Effector memory CD4-positive, alpha-beta T cell (primary cell): Measurements from ENCODE around the gene FGR.
"Not testable (repeated sequence)": the region's sequence is repeated elsewhere in the genome, so short reads cannot be mapped to it uniquely, and the experiment has no call there.

Source experiments
- DNase-seq, 3 donors: peaks; one replicate each; pipeline ENCODE4 v3.0.0-alpha.2; 2020
- H3K27ac ChIP-seq: 2 replicates; pipeline ENCODE4 v1.7.0; 2013; ENCODE audit warnings: mild to moderate bottlenecking, low read length, moderate library complexity; ENCODE audit not compliant: insufficient read depth, poor library complexity, severe bottlenecking
- H3K27me3 ChIP-seq: replicated peaks from 2 replicates; pipeline ENCODE4 v1.7.0; 2013; ENCODE audit warnings: mild to moderate bottlenecking, low read length; ENCODE audit not compliant: insufficient read depth, control insufficient read depth, poor library complexity, severe bottlenecking
- H3K36me3 ChIP-seq: 2 replicates; pipeline ENCODE4 v1.7.0; 2013; ENCODE audit warnings: mild to moderate bottlenecking, low read length, moderate library complexity; ENCODE audit not compliant: control insufficient read depth, insufficient read depth
- H3K4me1 ChIP-seq: 2 replicates; pipeline ENCODE4 v1.7.0; 2013; ENCODE audit warnings: low read length, mild to moderate bottlenecking; ENCODE audit not compliant: control insufficient read depth, insufficient read depth, poor library complexity, severe bottlenecking
- H3K4me3 ChIP-seq: 2 replicates; pipeline ENCODE4 v1.7.0; 2013; ENCODE audit warnings: low read length, low read depth, mild to moderate bottlenecking; ENCODE audit not compliant: insufficient read depth, poor library complexity, severe bottlenecking
- H3K9me3 ChIP-seq: 2 replicates; pipeline ENCODE4 v1.7.0; 2013; ENCODE audit warnings: mild to moderate bottlenecking, low read length, moderate library complexity; ENCODE audit not compliant: control insufficient read depth

FGR gene

DNA sequence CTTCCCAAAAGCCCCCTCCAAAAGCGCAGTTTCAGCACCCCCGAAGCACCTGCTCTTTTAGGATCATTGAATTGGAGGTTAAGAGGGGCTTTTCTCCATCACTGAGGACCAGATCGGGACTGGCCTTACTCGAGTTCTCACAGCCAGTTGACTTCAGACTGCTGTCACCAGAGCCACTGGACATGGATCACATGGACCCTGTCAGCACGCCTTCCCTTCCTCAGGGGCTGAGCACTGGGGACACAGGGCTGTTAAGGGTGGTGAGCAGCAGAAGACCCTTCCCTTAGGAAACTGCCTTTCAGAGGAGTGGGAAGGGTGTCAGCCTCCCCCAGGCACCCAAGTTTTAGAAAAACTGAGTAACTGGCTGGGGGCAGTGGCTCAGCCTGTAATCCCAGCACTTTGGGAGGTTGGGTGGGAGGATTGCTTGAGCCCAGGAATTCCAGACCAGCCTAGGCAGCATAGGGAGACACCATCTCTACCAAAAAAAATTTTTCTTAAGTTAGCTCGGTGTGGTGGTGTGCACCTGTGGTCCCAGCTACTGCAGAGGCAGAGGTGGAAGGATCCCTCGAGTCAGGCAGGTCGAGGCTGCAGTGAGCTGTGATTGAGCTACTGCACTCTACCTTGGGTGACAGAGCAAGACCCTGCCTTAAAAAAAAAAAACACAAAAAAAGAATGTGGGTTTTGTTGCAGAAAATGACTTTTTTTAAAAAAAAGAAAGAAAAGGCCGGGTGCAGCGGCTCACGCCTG is 584 bp upstream of the FGR start:
- H3K36me3 ChIP-seq = no peaks in the 10 kb centered on the region
- H3K4me3 ChIP-seq = no peak overlapping the region
- H3K4me1 ChIP-seq = peaks cover 45% of the 10 kb centered on the region
- no peaks in the 10 kb centered on the region for H3K27me3 ChIP-seq
- no peak overlapping the region for H3K27ac ChIP-seq
- no peaks in the 10 kb centered on the region for H3K9me3 ChIP-seq
- no peak for DNase-seq

DNA sequence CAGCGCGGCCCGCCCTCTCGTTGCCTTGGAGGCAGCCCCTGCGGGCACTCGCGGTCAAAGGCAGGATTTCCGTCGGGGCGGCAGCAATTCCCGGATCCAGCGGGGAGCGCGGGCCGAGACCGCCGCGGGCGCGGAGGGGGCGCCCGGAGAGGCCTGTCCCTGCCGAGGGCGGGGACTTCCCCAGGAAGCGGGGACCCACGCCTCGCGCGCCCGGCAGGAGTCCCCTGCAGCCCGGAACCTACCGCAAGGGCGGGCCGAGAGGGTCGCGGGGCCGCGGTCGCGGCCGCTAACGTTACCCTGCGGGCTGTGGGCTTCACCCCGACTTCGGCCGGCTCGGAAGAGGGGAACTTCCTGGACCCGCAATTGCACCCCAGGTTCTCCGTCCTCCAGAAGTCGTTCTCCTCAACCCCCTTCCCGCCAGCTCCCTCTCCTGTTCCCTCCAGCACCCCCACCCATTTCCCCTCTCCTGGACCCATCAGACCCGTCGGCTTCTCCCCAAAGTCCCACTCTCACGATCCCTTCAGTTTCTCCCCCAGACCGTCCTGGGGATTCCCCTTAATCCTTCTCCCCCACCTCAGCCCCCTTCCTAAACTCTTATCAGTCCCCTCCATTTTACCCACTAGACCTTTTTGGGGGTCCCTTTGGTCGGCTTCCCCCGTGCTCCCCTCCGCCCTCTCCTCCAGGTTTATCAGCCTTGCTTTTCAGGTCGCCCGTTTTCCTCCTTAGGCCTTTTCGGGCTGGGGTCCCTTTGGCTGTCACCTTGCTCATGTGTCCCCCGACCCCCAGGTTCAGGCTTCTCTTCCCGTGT is 604 bp downstream of the FGR start:
- Histone ChIP-seq H3K36me3 (no peaks in the 10 kb centered on the region), H3K27ac (peak overlapping the region; percentile 53), H3K4me1 (peaks cover 48% of the 10 kb centered on the region), H3K27me3 (no peaks in the 10 kb centered on the region), H3K4me3 (peak overlapping the region; percentile 51), H3K9me3 (no peaks in the 10 kb centered on the region)
- DNase-seq = peak; percentile 34 to 46 (median 46)

DNA sequence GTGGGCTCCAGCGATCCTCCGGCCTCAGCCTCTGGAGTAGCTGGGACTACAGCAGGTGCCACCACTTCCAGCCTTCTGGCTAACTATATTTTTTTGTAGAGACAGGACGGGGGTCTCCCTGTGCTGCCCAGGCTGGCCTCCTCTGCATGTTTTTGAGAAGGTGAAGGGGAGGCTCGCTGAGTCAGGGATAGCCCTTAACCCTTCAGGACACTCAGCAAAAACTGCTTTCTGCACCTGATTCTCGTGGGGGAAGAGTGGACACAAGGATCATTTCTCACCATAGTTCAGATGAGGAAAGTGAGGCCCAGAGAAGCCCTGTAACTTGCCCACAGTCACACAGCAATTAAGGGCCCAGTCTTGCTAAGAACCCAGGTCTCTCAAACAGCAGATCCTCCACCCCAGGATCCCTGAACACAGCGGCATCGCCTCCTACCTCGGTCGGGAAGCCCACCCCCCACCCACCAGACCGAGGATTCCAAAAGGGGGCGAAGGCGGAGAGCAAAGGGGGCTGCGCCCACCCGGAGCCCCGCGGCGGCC is 1.3 kb downstream of the FGR start:
- peak overlapping the region; percentile 53 for H3K27ac ChIP-seq
- DNase-seq = no peak
- H3K4me1 ChIP-seq = peaks cover 52% of the 10 kb centered on the region
- H3K4me3 ChIP-seq = peak overlapping the region; percentile 51
- no peaks in the 10 kb centered on the region for H3K27me3 ChIP-seq
- H3K9me3 ChIP-seq = no peaks in the 10 kb centered on the region
- no peaks in the 10 kb centered on the region for H3K36me3 ChIP-seq

- Histone ChIP-seq H3K27me3 (no peaks in the 10 kb centered on the region), H3K27ac (peak overlapping the region; percentile 53), H3K9me3 (no peaks in the 10 kb centered on the region), H3K4me3 (peak overlapping the region; percentile 13), H3K36me3 (no peaks in the 10 kb centered on the region), H3K4me1 (peaks cover 52% of the 10 kb centered on the region)
- no peak for DNase-seq
Measured at GRCh38 chr1:27633298-27633610, 1.7 kb downstream of the FGR start.

DNA sequence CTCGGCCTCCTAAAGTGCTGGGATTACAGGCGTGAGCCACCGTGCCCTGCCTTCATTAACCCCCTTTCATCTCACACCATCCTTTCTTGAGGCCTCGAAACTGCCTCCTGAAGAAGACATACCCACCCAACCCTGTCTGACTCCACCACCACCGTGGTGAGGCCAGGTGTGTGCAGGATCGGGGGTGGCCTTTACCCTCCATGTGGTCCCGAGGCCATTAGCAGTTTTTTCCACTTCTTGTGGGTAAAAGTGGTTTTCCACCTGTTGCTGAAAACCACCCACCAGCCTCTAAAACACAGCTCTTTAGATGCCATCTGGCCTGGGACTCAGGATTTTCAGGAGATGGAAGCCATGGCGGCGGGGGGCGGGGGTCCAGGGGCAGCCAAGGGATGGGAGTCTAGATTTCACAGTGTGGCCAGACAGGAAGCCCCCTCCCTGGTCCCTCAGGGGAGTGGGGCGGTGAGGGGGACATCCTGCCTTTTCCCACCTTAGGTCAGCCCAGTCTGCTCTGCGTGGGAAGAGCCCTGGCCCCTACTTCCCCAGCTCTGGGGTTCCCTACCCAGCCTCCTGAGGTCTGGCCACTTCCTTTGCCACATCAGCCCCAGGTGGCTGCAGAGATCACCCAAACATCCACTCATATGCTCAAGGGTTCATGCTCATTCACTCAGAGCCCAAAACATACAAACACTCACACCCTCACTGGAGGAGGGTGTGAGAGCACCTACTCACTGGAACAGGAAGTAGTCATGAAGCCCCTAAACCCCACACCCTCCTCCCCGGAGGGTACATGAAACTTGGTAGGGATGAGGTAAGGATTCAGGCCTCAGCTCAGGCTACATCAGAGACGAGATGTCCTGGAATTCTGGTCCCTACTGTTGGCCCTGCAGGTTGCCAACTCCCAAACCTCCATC is 2.3 kb downstream of the FGR start:
- H3K27me3 ChIP-seq = no peaks in the 10 kb centered on the region
- no peak for DNase-seq
- H3K36me3 ChIP-seq = no peaks in the 10 kb centered on the region
- no peaks in the 10 kb centered on the region for H3K9me3 ChIP-seq
- H3K4me3 ChIP-seq = peak overlapping the region; percentile 13
- peaks cover 52% of the 10 kb centered on the region for H3K4me1 ChIP-seq
- H3K27ac ChIP-seq = peak overlapping the region; percentile 19

- Histone ChIP-seq H3K4me3 (no peak overlapping the region), H3K27me3 (no peaks in the 10 kb centered on the region), H3K36me3 (no peaks in the 10 kb centered on the region), H3K27ac (no peak overlapping the region), H3K9me3 (no peaks in the 10 kb centered on the region), H3K4me1 (peaks cover 49% of the 10 kb centered on the region)
- no peak for DNase-seq
Measured at GRCh38 chr1:27630859-27631491, 4.0 kb downstream of the FGR start.

DNA sequence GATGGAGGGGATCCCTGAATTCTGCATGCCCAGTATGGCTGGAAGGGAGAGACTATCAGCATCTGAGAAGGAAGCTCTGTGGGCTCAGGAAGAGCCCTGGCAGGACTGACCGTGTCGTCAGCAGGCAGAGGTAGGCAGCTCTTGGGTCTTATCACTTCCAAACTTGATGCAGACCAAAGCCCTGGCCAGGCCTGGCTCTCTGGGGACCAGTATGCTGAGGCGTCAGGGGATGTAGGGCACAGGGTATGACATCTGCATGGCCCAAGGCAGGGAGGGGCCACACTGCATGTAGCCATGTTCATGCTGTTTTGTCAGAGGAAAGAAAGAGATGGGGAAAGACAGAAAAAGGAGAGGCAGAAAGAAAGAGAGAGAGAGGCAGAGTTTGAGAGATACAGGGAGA is 6.3 kb downstream of the FGR start:
- peaks cover 35% of the 10 kb centered on the region for H3K4me1 ChIP-seq
- DNase-seq = no peak
- no peak overlapping the region for H3K27ac ChIP-seq
- H3K9me3 ChIP-seq = no peaks in the 10 kb centered on the region
- no peaks in the 10 kb centered on the region for H3K27me3 ChIP-seq
- no peaks in the 10 kb centered on the region for H3K36me3 ChIP-seq
- no peak overlapping the region for H3K4me3 ChIP-seq

DNA sequence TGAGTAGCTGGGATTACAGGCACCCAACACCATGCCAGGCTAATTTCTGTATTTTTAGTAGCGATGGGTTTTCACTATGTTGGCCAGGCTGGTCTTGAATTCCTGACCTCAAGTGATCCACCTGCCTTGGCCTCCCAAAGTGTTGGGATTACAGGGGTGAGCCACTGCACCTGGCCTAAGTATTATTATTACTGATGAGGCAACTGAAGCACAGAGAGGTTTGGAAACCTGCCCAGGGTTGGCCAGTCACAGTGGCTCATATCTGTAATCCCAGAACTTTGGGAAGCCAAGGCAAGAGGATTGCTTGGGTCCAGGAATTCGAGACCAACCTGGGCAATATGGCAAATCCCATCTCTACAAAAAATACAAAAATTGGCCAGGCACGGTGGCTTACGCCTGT is 7.3 kb downstream of the FGR start:
- not testable (repeated sequence) for H3K27ac ChIP-seq, H3K9me3 ChIP-seq, H3K4me3 ChIP-seq, H3K36me3 ChIP-seq, H3K27me3 ChIP-seq, DNase-seq
- H3K4me1 ChIP-seq = peaks cover 33% of the 10 kb centered on the region

DNA sequence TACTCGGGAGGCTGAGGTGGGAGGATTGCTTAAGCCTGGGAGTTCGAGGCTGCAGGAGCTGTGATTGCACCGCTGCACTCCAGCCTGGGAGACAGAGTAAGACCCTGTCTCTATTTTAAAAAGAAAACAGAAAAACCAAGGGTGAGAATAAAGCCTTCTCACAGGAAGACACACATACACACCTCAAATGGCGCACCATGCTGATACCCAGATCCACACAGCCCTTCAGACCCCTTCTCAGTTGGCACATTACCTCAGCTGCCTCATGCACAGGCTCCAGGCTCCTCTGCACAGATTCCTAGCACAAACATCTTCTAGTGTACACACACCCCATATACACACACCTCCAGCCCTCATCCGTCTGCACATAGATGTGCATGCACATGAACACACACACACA is 7.9 kb downstream of the FGR start:
- Histone ChIP-seq H3K36me3 (no peaks in the 10 kb centered on the region), H3K27me3 (no peaks in the 10 kb centered on the region), H3K4me1 (peaks cover 28% of the 10 kb centered on the region), H3K4me3 (no peak overlapping the region), H3K9me3 (no peaks in the 10 kb centered on the region), H3K27ac (no peak overlapping the region)
- no peak for DNase-seq
